IPS DF 6.9 (cell line): ENCODE data around the gene PRR23B.

Experiments used
- DNase-seq: peaks from one replicate; pipeline ENCODE4 v3.0.0-alpha.2; 2013; ENCODE audit warnings: low read depth, low spot score
- H3K27ac ChIP-seq: one replicate; pipeline ENCODE4 v1.5.1; 2013; ENCODE audit warnings: low read length, control low read depth
- H3K27me3 ChIP-seq: 2 replicates; pipeline ENCODE4 v1.6.1; 2013; ENCODE audit warnings: mild to moderate bottlenecking, low read length; ENCODE audit not compliant: control insufficient read depth, insufficient read depth
- H3K36me3 ChIP-seq: 2 replicates; pipeline ENCODE4 v1.6.1; 2013; ENCODE audit warnings: low read length; ENCODE audit not compliant: control insufficient read depth, insufficient read depth
- H3K4me1 ChIP-seq: 2 replicates; pipeline ENCODE4 v1.6.1; 2013; ENCODE audit warnings: low read length; ENCODE audit not compliant: control insufficient read depth, insufficient read depth
- H3K4me3 ChIP-seq: 2 replicates; pipeline ENCODE4 v1.5.1; 2013; ENCODE audit warnings: mild to moderate bottlenecking, low read length
- H3K9me3 ChIP-seq: 2 replicates; pipeline ENCODE4 v1.6.1; 2013; ENCODE audit warnings: low read length, inconsistent platforms; ENCODE audit not compliant: control insufficient read depth, insufficient read depth
- WGBS: extraction: QIAGEN DNeasy Blood & Tissue Kit; methylation state at CpG from one replicate; pipeline ENCODE4 v1.1.7; 2013; ENCODE audit warnings: mixed read lengths, missing lambda C conversion rate; ENCODE audit not compliant: insufficient read length, insufficient coverage; 5-methylcytosine and 5-hydroxymethylcytosine counted together

Gene PRR23B

GRCh38 chr3:138974462-138974861 lies 46.3 kb downstream of the PRR23B start:
- Histone ChIP-seq H3K9me3 (no peaks in the 10 kb centered on the region), H3K36me3 (no peaks in the 10 kb centered on the region), H3K4me1 (no peaks in the 10 kb centered on the region), H3K4me3 (no peak overlapping the region), H3K27ac (no peak overlapping the region), H3K27me3 (no peaks in the 10 kb centered on the region)
- no CpG with 5 or more reads among the region's 5 CpGs for WGBS
- DNase-seq = no peak

- H3K27ac ChIP-seq = no peak overlapping the region
- WGBS = no CpG with 5 or more reads among the region's 5 CpGs
- no peak for DNase-seq
- H3K9me3 ChIP-seq = no peaks in the 10 kb centered on the region
- no peaks in the 10 kb centered on the region for H3K4me1 ChIP-seq
- H3K36me3 ChIP-seq = no peaks in the 10 kb centered on the region
- no peaks in the 10 kb centered on the region for H3K27me3 ChIP-seq
- no peak overlapping the region for H3K4me3 ChIP-seq
These were observed 47.8 kb downstream of the PRR23B start for GRCh38 chr3:138972941-138973340.

DNA sequence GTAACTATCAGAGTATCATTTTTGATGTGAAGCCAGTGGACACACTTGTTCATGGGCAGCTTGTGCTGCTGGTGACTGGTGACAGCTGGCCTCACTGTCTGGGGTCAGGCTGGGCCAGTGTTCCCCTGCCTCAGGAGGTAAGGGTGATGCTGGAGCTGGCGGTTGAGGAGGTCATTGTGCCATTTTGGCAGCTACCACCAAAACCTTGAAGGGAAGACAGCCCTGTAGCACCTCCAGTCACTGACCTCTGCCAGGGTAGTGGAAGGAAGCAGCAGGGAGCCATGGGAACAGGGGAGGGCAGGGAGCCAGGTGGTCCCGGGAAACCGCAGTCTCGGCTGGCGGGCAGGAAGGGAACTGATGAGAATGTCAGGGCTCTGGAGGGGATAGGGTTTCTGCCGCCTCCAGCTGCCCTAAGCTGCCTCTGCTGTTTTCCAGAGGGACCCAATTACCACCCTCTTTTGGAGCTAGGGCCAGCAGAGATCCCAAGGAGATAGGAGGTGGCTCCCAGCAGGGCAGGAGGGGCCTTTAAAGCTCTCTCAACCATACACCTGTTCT lies 48.9 kb downstream of the PRR23B start:
- DNase-seq = no peak
- Histone ChIP-seq H3K4me3 (no peak overlapping the region), H3K36me3 (no peaks in the 10 kb centered on the region), H3K27me3 (no peaks in the 10 kb centered on the region), H3K9me3 (no peaks in the 10 kb centered on the region), H3K4me1 (no peaks in the 10 kb centered on the region), H3K27ac (no peak overlapping the region)
- WGBS = no CpG with 5 or more reads among the region's 6 CpGs
